Endothelial cell of umbilical vein (primary cell): ENCODE data around the gene MELTF. TPM values are rescaled to one million over a fixed set of nuclear protein-coding genes. Genes with fewer than 3 reads are reported as not detected.

ENCODE experiments used
- BruUV-seq: library from RNA; stranded (reverse); fragments of 400-500 nt; replicated peaks from 2 replicates; lab custom pipeline; 2021; lab: Mats Ljungman, UMichigan
- CTCF ChIA-PET: fragments of 300-600, 350-600 bp; sonication (Branson Sonifier 250); formaldehyde crosslinking; loops from one replicate; lab custom pipeline; 2021; ENCODE audit warnings: antibody characterized with exemption, inconsistent platforms; lab: Charles Lee
- POLR2A ChIA-PET: fragments of 300-600, 350-600 bp; sonication (Branson Sonifier 250); formaldehyde crosslinking; loops from one replicate; lab custom pipeline; 2021; ENCODE audit warnings: antibody characterized with exemption, inconsistent platforms; lab: Charles Lee
- DNase-seq: peaks from one replicate; pipeline ENCODE4 v3.0.0-alpha.2; 2011; ENCODE audit warnings: low read depth, low spot score
- FAIRE-seq: peaks from 2 replicates; lab custom pipeline; 2011; peaks lifted over from hg19 to GRCh38; lab: Jason Lieb, UNC
- H2AFZ ChIP-seq: 2 replicates; pipeline ENCODE4 v1.6.0; 2012; ENCODE audit warnings: low read depth, low read length, control low read depth, inconsistent platforms
- H3K27ac ChIP-seq: 2 replicates; pipeline ENCODE4 v1.5.1; 2011; ENCODE audit warnings: low read depth, mild to moderate bottlenecking, control low read depth, low read length, moderate library complexity; ENCODE audit not compliant: insufficient read depth
- H3K27me3 ChIP-seq, 2 experiments: 2 replicates each; pipeline versions ENCODE4 v1.6.0 to v1.6.1; 2011; ENCODE audit warnings: low read length in 2 of 2, mixed read lengths in 1 of 2; ENCODE audit not compliant: control insufficient read depth in 2 of 2, insufficient read depth in 2 of 2
- H3K36me3 ChIP-seq, 2 experiments: 2 replicates in 1 of 2; 3 replicates in 1 of 2; pipeline ENCODE4 v1.5.1; 2011; ENCODE audit warnings: low read length in 2 of 2, mild to moderate bottlenecking in 1 of 2, moderate library complexity in 1 of 2; ENCODE audit not compliant: control insufficient read depth in 2 of 2, insufficient read depth in 2 of 2; ENCODE audit errors: extremely low read depth in 1 of 2
- H3K4me1 ChIP-seq: 3 replicates; pipeline ENCODE4 v1.5.1; 2011; ENCODE audit warnings: mild to moderate bottlenecking, low read length; ENCODE audit not compliant: control insufficient read depth, insufficient read depth; ENCODE audit errors: extremely low read depth
- H3K4me2 ChIP-seq: 2 replicates; pipeline ENCODE4 v1.6.1; 2011; ENCODE audit warnings: low read length, control low read depth, mixed read lengths; ENCODE audit not compliant: insufficient read depth
- H3K4me3 ChIP-seq, 3 experiments: fragments of 200-600 bp in 1 of 3; sonication (generic), shearing (Covaris generic) in 1 of 3; replicated peaks in 1 of 3; 2 replicates each; pipeline ENCODE4 v1.5.1; 2011 to 2016; ENCODE audit warnings: control low read depth in 3 of 3, low read length in 3 of 3, mild to moderate bottlenecking in 2 of 3, inconsistent platforms in 1 of 3, low read depth in 1 of 3, moderate library complexity in 1 of 3; ENCODE audit not compliant: insufficient read depth in 1 of 3
- H3K79me2 ChIP-seq: 2 replicates; pipeline ENCODE4 v1.6.0; 2012; ENCODE audit warnings: low read length, inconsistent platforms; ENCODE audit not compliant: control insufficient read depth, insufficient read depth
- H3K9ac ChIP-seq: replicated peaks from 2 replicates; pipeline ENCODE3; 2011; ENCODE audit warnings: low read length, control low read depth; ENCODE audit not compliant: insufficient read depth; ENCODE audit errors: extremely low read depth
- H3K9me1 ChIP-seq: replicated peaks from 3 replicates; pipeline ENCODE4 v1.6.0; 2011; ENCODE audit warnings: mild to moderate bottlenecking, low read length; ENCODE audit not compliant: control insufficient read depth, insufficient read depth; ENCODE audit errors: extremely low read depth
- H3K9me3 ChIP-seq: replicated peaks from 2 replicates; pipeline ENCODE4 v1.5.1; 2012; ENCODE audit warnings: low read length, inconsistent platforms; ENCODE audit not compliant: control insufficient read depth, insufficient read depth
- H4K20me1 ChIP-seq: replicated peaks from 2 replicates; pipeline ENCODE3; 2011; ENCODE audit warnings: mild to moderate bottlenecking, low read length; ENCODE audit not compliant: control insufficient read depth, insufficient read depth; ENCODE audit errors: extremely low read depth
- CTCF ChIP-seq, 2 donors: IDR thresholded peaks; 1 replicate in 1 of 2; 2 replicates in 1 of 2; pipeline ENCODE4 v1.5.1; 2011; ENCODE audit warnings: low read length in 2 of 2, mild to moderate bottlenecking in 2 of 2, moderate library complexity in 2 of 2, control low read depth in 1 of 2, inconsistent platforms in 1 of 2, low read depth in 1 of 2; ENCODE audit not compliant: insufficient read depth in 1 of 2; ENCODE audit errors: extremely low read depth in 1 of 2
- EZH2 ChIP-seq: IDR thresholded peaks from 2 replicates; pipeline ENCODE4 v1.6.1; 2012; ENCODE audit warnings: borderline replicate concordance, low read depth, mild to moderate bottlenecking, moderate library complexity, low read length, inconsistent platforms; ENCODE audit not compliant: severe bottlenecking
- FOS ChIP-seq: IDR thresholded peaks from 2 replicates; pipeline ENCODE4 v1.6.1; 2011; ENCODE audit warnings: mild to moderate bottlenecking, low read length, moderate library complexity, borderline replicate concordance; ENCODE audit not compliant: insufficient read depth
- GATA2 ChIP-seq: IDR thresholded peaks from 2 replicates; pipeline ENCODE4 v1.7.0; 2011; ENCODE audit warnings: low read depth, mild to moderate bottlenecking, moderate library complexity, mixed read lengths, low read length; ENCODE audit not compliant: insufficient read length, insufficient read depth
- JUN ChIP-seq: IDR thresholded peaks from 2 replicates; pipeline ENCODE4 v1.6.1; 2011; ENCODE audit warnings: borderline replicate concordance, low read depth; ENCODE audit not compliant: insufficient read length, insufficient read depth
- MAX ChIP-seq: IDR thresholded peaks from 2 replicates; pipeline ENCODE4 v1.6.1; 2011; ENCODE audit not compliant: insufficient read depth, insufficient read length
- MYC ChIP-seq: IDR thresholded peaks from one replicate; pipeline ENCODE4 v1.6.1; 2011; ENCODE audit warnings: mild to moderate bottlenecking, low read depth, low read length
- POLR2A ChIP-seq: IDR thresholded peaks from 2 replicates; pipeline ENCODE4 v1.6.1; 2012; ENCODE audit warnings: low read depth, mild to moderate bottlenecking, control low read depth, low read length
- POLR2AphosphoS5 ChIP-seq: IDR thresholded peaks from 2 replicates; pipeline ENCODE4 v1.6.1; 2012; ENCODE audit warnings: low read depth, mild to moderate bottlenecking, control low read depth, low read length, moderate library complexity; ENCODE audit not compliant: insufficient read depth
- dilution Hi-C: fragments of 300-500 bp; cut with MboI; formaldehyde crosslinking; loops from one replicate; pipeline ENCODE4 v1.15.0; 2019; ENCODE audit warnings: low sequenced_read_pairs; ENCODE audit not compliant: extremely low pct_ligation_motif_present
- intact Hi-C: fragments of 100-400 bp; cut with micrococcal nuclease; formaldehyde crosslinking; loops from one replicate; pipeline ENCODE4 v1.10.0; 2022
- polyA plus RNA-seq, 4 experiments: library from polyadenylated mRNA; depleted of rRNA in 3 of 4; stranded (reverse) in 3 of 4; unstranded in 1 of 4; fragments of >200 nt; gene quantifications; 2 replicates each; pipeline versions ENCODE4 v1.2.1 to v1.2.3, GENCODE V29; 2011 to 2012; ENCODE audit warnings: missing spikeins in 1 of 4
- total RNA-seq: library from RNA; stranded (reverse); gene quantifications from 2 replicates; pipeline ENCODE4 v1.2.3, GENCODE V29; 2021

Gene MELTF
- total and polyA plus RNA-seq, 2 donors (not counting 3 experiments of a cell fraction or from before 2014, with no cell fraction given): 0.59 to 2.3 TPM

- peak; percentile 25 for DNase-seq
- dilution Hi-C loops: no loop called here
- no peaks in the 10 kb centered on the region for H3K36me3 ChIP-seq
- no TSS peak for BruUV-seq
- no peak for TF ChIP-seq CTCF (IDR thresholded peaks at IDR 0.05; ENCODE audit: extremely low read depth in 1 of 2, insufficient read depth in 1 of 2, low read depth in 1 of 2, low read length in 2 of 2)
- no peak for TF ChIP-seq JUN
- TF ChIP-seq GATA2: no peak
- TF ChIP-seq MYC: no peak
- TF ChIP-seq POLR2A: no peak
- TF ChIP-seq EZH2: no peak
- TF ChIP-seq MAX: no peak
- TF ChIP-seq POLR2AphosphoS5: no peak
- TF ChIP-seq FOS: no peak
- H3K27me3 ChIP-seq: peaks cover 0 to 2% of the 10 kb centered on the region in 2 experiments
- peaks cover 3% of the 10 kb centered on the region for H3K4me1 ChIP-seq
- H3K4me2 ChIP-seq: peak overlapping the region; percentile 84
- H4K20me1 ChIP-seq: no peaks in the 10 kb centered on the region
- H3K79me2 ChIP-seq: no peaks in the 10 kb centered on the region
- POLR2A ChIA-PET: no interaction called here
- peak overlapping the region; percentile 60 to 81 (median 65) for H3K4me3 ChIP-seq
- no peak for FAIRE-seq
- H3K9me1 ChIP-seq: no peaks in the 10 kb centered on the region
- no peak overlapping the region for H3K27ac ChIP-seq
- CTCF ChIA-PET: interaction anchor here (0.5 to 1.6 kb wide), 29 partner anchors 8 to 630 kb away, joined by 3 to 24 read pairs (median 5); partner anchors contain the start of genes NCBP2 and SENP5
- intact Hi-C loops: loop anchor here (1.0 to 5.0 kb wide), 3 partner anchors 131 to 447 kb away; no protein-coding TSS in a partner anchor
- H2AFZ ChIP-seq: peak overlapping the region; percentile 94
- peak overlapping the region; percentile 44 for H3K9ac ChIP-seq
- no peaks in the 10 kb centered on the region for H3K9me3 ChIP-seq
These were observed 60.4 kb downstream of the MELTF start for GRCh38 chr3:196969134-196969659.
